Mucosa of rectum (tissue), 2 donors: ENCODE data around the gene TCF12.
"Not testable (repeated sequence)": the region's sequence is repeated elsewhere in the genome, so short reads cannot be mapped to it uniquely, and the experiment has no call there.

ENCODE experiments used
- H3K27ac ChIP-seq, 2 donors: one replicate each; pipeline ENCODE4 v1.7.0; 2013; ENCODE audit warnings: inconsistent platforms in 2 of 2, low read depth in 2 of 2, low read length in 2 of 2
- H3K27me3 ChIP-seq, 2 donors: one replicate each; pipeline ENCODE4 v1.7.0; 2013; ENCODE audit warnings: low read length in 2 of 2; ENCODE audit not compliant: control insufficient read depth in 2 of 2, insufficient read depth in 2 of 2
- H3K36me3 ChIP-seq, 2 donors: one replicate each; pipeline ENCODE4 v1.7.0; 2013; ENCODE audit warnings: low read length in 2 of 2; ENCODE audit not compliant: control insufficient read depth in 2 of 2, insufficient read depth in 2 of 2
- H3K4me1 ChIP-seq, 2 donors: one replicate each; pipeline ENCODE4 v1.7.0; 2013; ENCODE audit warnings: low read length in 2 of 2, mild to moderate bottlenecking in 1 of 2; ENCODE audit not compliant: control insufficient read depth in 2 of 2, insufficient read depth in 2 of 2
- H3K4me3 ChIP-seq, 2 donors: one replicate each; pipeline ENCODE4 v1.7.0; 2013; ENCODE audit warnings: low read length in 2 of 2
- H3K9ac ChIP-seq, 2 donors: one replicate each; pipeline ENCODE4 v1.7.0; 2013; ENCODE audit warnings: low read length in 2 of 2, low read depth in 1 of 2, mild to moderate bottlenecking in 1 of 2
- H3K9me3 ChIP-seq, 2 donors: one replicate each; pipeline ENCODE4 v1.7.0; 2013; ENCODE audit warnings: low read length in 2 of 2; ENCODE audit not compliant: control insufficient read depth in 2 of 2
- donor health status: healthy.
- donor health status: Normal muscosa, but diverticular disease.

TCF12 gene

GRCh38 chr15:57003418-57003817 is 85.0 kb downstream of the TCF12 start:
- Histone ChIP-seq H3K4me1 (no peaks in the 10 kb centered on the region), H3K27ac (no peak overlapping the region), H3K36me3 (no peaks in the 10 kb centered on the region), H3K9ac (no peak overlapping the region), H3K4me3 (no peak overlapping the region), H3K27me3 (no peaks in the 10 kb centered on the region), H3K9me3 (no peaks in the 10 kb centered on the region)

GRCh38 chr15:57005244-57005643 is 86.8 kb downstream of the TCF12 start:
- Histone ChIP-seq H3K36me3 (no peaks in the 10 kb centered on the region), H3K27me3 (no peaks in the 10 kb centered on the region), H3K4me3 (no peak overlapping the region)

GRCh38 chr15:57007797-57008196 is 89.4 kb downstream of the TCF12 start:
- not testable (repeated sequence) for H3K9me3 ChIP-seq, H3K27ac ChIP-seq, H3K27me3 ChIP-seq, H3K36me3 ChIP-seq, H3K9ac ChIP-seq, H3K4me1 ChIP-seq, H3K4me3 ChIP-seq

More at GRCh38 chr15:57005244-57005643, 86.8 kb downstream of the TCF12 start:
- Histone ChIP-seq H3K9me3 (no peaks in the 10 kb centered on the region), H3K9ac (no peak overlapping the region), H3K4me1 (no peaks in the 10 kb centered on the region), H3K27ac (no peak overlapping the region)

GRCh38 chr15:57010724-57011123 is 92.3 kb downstream of the TCF12 start:
- H3K36me3 ChIP-seq, result no peaks in the 10 kb centered on the region
- H3K27me3 ChIP-seq, result no peaks in the 10 kb centered on the region
- H3K9me3 ChIP-seq, result no peaks in the 10 kb centered on the region
- H3K27ac ChIP-seq, result no peak overlapping the region
- no peak overlapping the region for H3K4me3 ChIP-seq
- H3K9ac ChIP-seq, result no peak overlapping the region
- H3K4me1 ChIP-seq, result no peaks in the 10 kb centered on the region

GRCh38 chr15:57012556-57012955 is 94.1 kb downstream of the TCF12 start:
- Histone ChIP-seq H3K9ac (no peak overlapping the region), H3K27ac (no peak overlapping the region), H3K27me3 (no peaks in the 10 kb centered on the region), H3K4me3 (no peak overlapping the region), H3K36me3 (no peaks in the 10 kb centered on the region), H3K4me1 (peaks cover 2 to 3% of the 10 kb centered on the region in 2 donors), H3K9me3 (no peaks in the 10 kb centered on the region)

GRCh38 chr15:57014896-57015295 is 96.5 kb downstream of the TCF12 start:
- not testable (repeated sequence) for H3K27me3 ChIP-seq, H3K4me1 ChIP-seq

GRCh38 chr15:57015360-57015759 is 96.9 kb downstream of the TCF12 start:
- Histone ChIP-seq H3K9ac (no peak overlapping the region), H3K36me3 (no peaks in the 10 kb centered on the region), H3K9me3 (no peaks in the 10 kb centered on the region), H3K4me1 (peaks cover 2 to 7% of the 10 kb centered on the region in 2 donors), H3K27ac (no peak overlapping the region), H3K27me3 (no peaks in the 10 kb centered on the region), H3K4me3 (no peak overlapping the region)

More at GRCh38 chr15:57014896-57015295, 96.5 kb downstream of the TCF12 start:
- H3K4me3 ChIP-seq, H3K9me3 ChIP-seq, H3K9ac ChIP-seq, H3K36me3 ChIP-seq, H3K27ac ChIP-seq: not testable (repeated sequence)

- H3K27me3 ChIP-seq, result no peaks in the 10 kb centered on the region
Observed at GRCh38 chr15:57015897-57016296, 97.5 kb downstream of the TCF12 start.

GRCh38 chr15:57017024-57017423 is 98.6 kb downstream of the TCF12 start:
- Histone ChIP-seq H3K27me3 (no peaks in the 10 kb centered on the region), H3K27ac (no peak overlapping the region), H3K9me3 (no peaks in the 10 kb centered on the region), H3K4me3 (no peak overlapping the region), H3K4me1 (peaks cover 2 to 7% of the 10 kb centered on the region in 2 donors), H3K9ac (no peak overlapping the region), H3K36me3 (no peaks in the 10 kb centered on the region)

More at GRCh38 chr15:57015897-57016296, 97.5 kb downstream of the TCF12 start:
- H3K4me3 ChIP-seq, result no peak overlapping the region
- H3K27ac ChIP-seq, result no peak overlapping the region
- peaks cover 2 to 7% of the 10 kb centered on the region in 2 donors for H3K4me1 ChIP-seq
- H3K9ac ChIP-seq, result no peak overlapping the region
- H3K36me3 ChIP-seq, result no peaks in the 10 kb centered on the region
- H3K9me3 ChIP-seq, result no peaks in the 10 kb centered on the region

GRCh38 chr15:57018151-57018550 is 99.7 kb downstream of the TCF12 start:
- H3K27me3 ChIP-seq, result no peaks in the 10 kb centered on the region
- H3K36me3 ChIP-seq, result no peaks in the 10 kb centered on the region
- H3K4me1 ChIP-seq, result peaks cover 2 to 7% of the 10 kb centered on the region in 2 donors
- no peak overlapping the region for H3K4me3 ChIP-seq
- H3K9me3 ChIP-seq, result no peaks in the 10 kb centered on the region
- no peak overlapping the region for H3K27ac ChIP-seq
- no peak overlapping the region for H3K9ac ChIP-seq
